Effector memory CD8-positive, alpha-beta T cell (primary cell): ENCODE results near the gene IL17RB.

ENCODE experiments used
- ATAC-seq: fragments of 150-1000 bp; cut with Tn5 transposase; replicated peaks from 2 replicates; pipeline ENCODE4 v1.10.0; 2021; ENCODE audit warnings: mild to moderate bottlenecking, moderate library complexity
- DNase-seq, 3 experiments: peaks; one replicate each; pipeline ENCODE4 v3.0.0; 2021
- H3K27ac Mint-ChIP-seq, 2 donors: one replicate each; pipeline ENCODE4 v1.8.0; 2022; ENCODE audit warnings: mild to moderate bottlenecking in 2 of 2, mixed read lengths in 2 of 2, moderate library complexity in 2 of 2
- H3K27me3 Mint-ChIP-seq, 2 donors: one replicate each; pipeline ENCODE4 v1.8.0; 2022; ENCODE audit warnings: mixed read lengths in 2 of 2
- H3K36me3 Mint-ChIP-seq: one replicate; pipeline ENCODE4 v1.8.0; 2022; ENCODE audit warnings: mild to moderate bottlenecking, moderate library complexity, mixed read lengths; ENCODE audit not compliant: insufficient read depth
- H3K4me1 Mint-ChIP-seq, 2 donors: one replicate each; pipeline ENCODE4 v1.8.0; 2022; ENCODE audit warnings: low read depth in 2 of 2, mixed read lengths in 2 of 2
- H3K4me3 Mint-ChIP-seq, 2 donors: one replicate each; pipeline ENCODE4 v1.8.0; 2022; ENCODE audit warnings: mild to moderate bottlenecking in 2 of 2, mixed read lengths in 2 of 2, moderate library complexity in 2 of 2
- H3K9me3 Mint-ChIP-seq, 2 donors: one replicate each; pipeline ENCODE4 v1.8.0; 2022; ENCODE audit warnings: mixed read lengths in 2 of 2

The IL17RB gene

DNA sequence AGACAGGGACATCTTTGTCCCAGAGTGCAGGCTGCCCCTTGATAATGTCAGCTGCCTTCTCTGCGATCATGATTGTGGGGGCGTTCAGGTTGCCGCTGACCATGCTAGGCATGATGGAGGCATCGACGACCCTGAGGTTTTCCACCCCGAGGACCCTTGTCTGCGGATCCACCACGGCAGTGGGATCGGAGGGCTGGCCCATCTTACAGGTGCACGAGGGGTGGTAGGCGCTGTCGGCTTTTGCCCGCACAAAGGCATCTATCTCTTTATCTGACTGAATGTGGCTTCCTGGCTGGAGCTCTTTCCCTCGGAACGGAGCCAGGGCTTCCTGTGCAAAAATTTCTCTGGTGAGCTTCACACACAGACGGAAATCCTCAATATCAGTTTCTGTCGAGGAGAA lies 28.6 kb upstream of the IL17RB start:
- no peaks in the 10 kb centered on the region for H3K9me3 Mint-ChIP-seq
- H3K27ac Mint-ChIP-seq, result peak overlapping the region in 1 of 2 donors; percentile 12
- peaks cover 0 to 5% of the 10 kb centered on the region in 2 donors for H3K4me1 Mint-ChIP-seq
- peaks cover 0 to 24% of the 10 kb centered on the region in 2 donors for H3K27me3 Mint-ChIP-seq
- H3K4me3 Mint-ChIP-seq, result peak overlapping the region in 1 of 2 donors; percentile 54
- no peak for DNase-seq
- peaks cover 3% of the 10 kb centered on the region for H3K36me3 Mint-ChIP-seq
- ATAC-seq, result no peak

- DNase-seq (no peak), ATAC-seq (no peak)
- H3K27me3 Mint-ChIP-seq, result peaks cover 0 to 24% of the 10 kb centered on the region in 2 donors
- H3K4me1 Mint-ChIP-seq, result peaks cover 0 to 5% of the 10 kb centered on the region in 2 donors
- H3K27ac Mint-ChIP-seq, result peak overlapping the region in 1 of 2 donors; percentile 12
- peaks cover 3% of the 10 kb centered on the region for H3K36me3 Mint-ChIP-seq
- no peaks in the 10 kb centered on the region for H3K9me3 Mint-ChIP-seq
- peak overlapping the region in 1 of 2 donors; percentile 54 for H3K4me3 Mint-ChIP-seq
These were observed 27.9 kb upstream of the IL17RB start for GRCh38 chr3:53818221-53819162.

GRCh38 chr3:53819163-53819868 lies 27.1 kb upstream of the IL17RB start:
- H3K27ac Mint-ChIP-seq, result no peak overlapping the region
- ATAC-seq (no peak), DNase-seq (no peak)
- H3K9me3 Mint-ChIP-seq, result no peaks in the 10 kb centered on the region
- H3K4me3 Mint-ChIP-seq, result no peak overlapping the region
- peaks cover 3% of the 10 kb centered on the region for H3K36me3 Mint-ChIP-seq
- H3K4me1 Mint-ChIP-seq, result peaks cover 0 to 5% of the 10 kb centered on the region in 2 donors
- peaks cover 0 to 29% of the 10 kb centered on the region in 2 donors for H3K27me3 Mint-ChIP-seq

GRCh38 chr3:53820084-53820483 lies 26.3 kb upstream of the IL17RB start:
- no peaks in the 10 kb centered on the region for H3K9me3 Mint-ChIP-seq
- ATAC-seq (no peak), DNase-seq (no peak)
- H3K27ac Mint-ChIP-seq, result no peak overlapping the region
- peaks cover 0 to 30% of the 10 kb centered on the region in 2 donors for H3K27me3 Mint-ChIP-seq
- peaks cover 0 to 5% of the 10 kb centered on the region in 2 donors for H3K4me1 Mint-ChIP-seq
- no peak overlapping the region for H3K4me3 Mint-ChIP-seq
- peaks cover 3% of the 10 kb centered on the region for H3K36me3 Mint-ChIP-seq

DNA sequence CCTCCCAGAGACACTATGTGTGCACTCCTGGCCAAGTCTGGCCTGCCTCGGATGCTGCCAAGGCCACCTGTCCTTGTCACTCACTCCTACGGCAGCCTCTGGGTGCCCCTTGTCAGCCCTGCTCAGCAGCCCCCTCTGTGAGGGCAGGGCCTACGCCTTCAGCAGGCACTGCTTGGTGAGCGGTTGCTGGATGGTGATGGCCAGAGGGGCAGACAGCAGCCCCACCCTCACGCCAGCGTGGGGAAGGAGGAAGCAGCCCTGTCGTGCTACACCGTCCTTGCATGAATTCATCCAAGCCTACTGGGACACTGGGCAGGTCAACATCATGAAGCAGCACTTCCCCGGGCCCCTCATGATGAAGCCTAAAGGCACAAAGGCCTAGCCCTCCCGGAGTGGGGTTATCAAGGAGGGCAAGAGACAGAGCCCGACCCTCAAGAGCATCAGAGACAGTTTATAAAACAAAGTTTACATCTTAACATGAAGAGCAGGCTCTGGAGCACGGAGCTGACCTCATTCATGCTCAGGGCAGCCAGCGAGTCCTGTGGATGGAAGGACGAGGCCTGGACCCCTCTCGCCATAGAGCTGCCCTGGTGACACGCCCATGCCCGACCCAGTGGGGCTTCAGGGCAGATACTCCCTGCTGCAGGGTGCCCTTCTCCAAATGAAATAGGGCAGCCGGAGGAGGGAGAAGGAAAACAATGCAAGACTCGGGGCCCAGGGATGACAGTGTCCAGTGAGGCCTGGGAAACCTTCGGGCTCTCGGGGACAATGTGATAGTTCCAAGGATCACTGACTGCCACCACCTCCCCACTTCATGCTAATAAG lies 25.4 kb upstream of the IL17RB start:
- H3K27me3 Mint-ChIP-seq, result peaks cover 0 to 30% of the 10 kb centered on the region in 2 donors
- DNase-seq (no peak), ATAC-seq (no peak)
- peaks cover 0 to 5% of the 10 kb centered on the region in 2 donors for H3K4me1 Mint-ChIP-seq
- H3K9me3 Mint-ChIP-seq, result no peaks in the 10 kb centered on the region
- no peak overlapping the region for H3K4me3 Mint-ChIP-seq
- H3K27ac Mint-ChIP-seq, result no peak overlapping the region
- H3K36me3 Mint-ChIP-seq, result peaks cover 3% of the 10 kb centered on the region

- Mint-ChIP-seq H3K27me3 (peaks cover 0 to 30% of the 10 kb centered on the region in 2 donors), H3K4me3 (no peak overlapping the region), H3K9me3 (no peaks in the 10 kb centered on the region), H3K27ac (no peak overlapping the region), H3K36me3 (peaks cover 2% of the 10 kb centered on the region), H3K4me1 (peaks cover 0 to 5% of the 10 kb centered on the region in 2 donors)
- DNase-seq (no peak), ATAC-seq (no peak)
These were observed 24.7 kb upstream of the IL17RB start for GRCh38 chr3:53821631-53822121.

GRCh38 chr3:53822331-53822741 lies 24.0 kb upstream of the IL17RB start:
- H3K36me3 Mint-ChIP-seq, result no peaks in the 10 kb centered on the region
- no peak overlapping the region for H3K27ac Mint-ChIP-seq
- peaks cover 0 to 27% of the 10 kb centered on the region in 2 donors for H3K27me3 Mint-ChIP-seq
- no peaks in the 10 kb centered on the region for H3K9me3 Mint-ChIP-seq
- no peak overlapping the region for H3K4me3 Mint-ChIP-seq
- DNase-seq (no peak), ATAC-seq (no peak)
- H3K4me1 Mint-ChIP-seq, result peaks cover 0 to 5% of the 10 kb centered on the region in 2 donors

DNA sequence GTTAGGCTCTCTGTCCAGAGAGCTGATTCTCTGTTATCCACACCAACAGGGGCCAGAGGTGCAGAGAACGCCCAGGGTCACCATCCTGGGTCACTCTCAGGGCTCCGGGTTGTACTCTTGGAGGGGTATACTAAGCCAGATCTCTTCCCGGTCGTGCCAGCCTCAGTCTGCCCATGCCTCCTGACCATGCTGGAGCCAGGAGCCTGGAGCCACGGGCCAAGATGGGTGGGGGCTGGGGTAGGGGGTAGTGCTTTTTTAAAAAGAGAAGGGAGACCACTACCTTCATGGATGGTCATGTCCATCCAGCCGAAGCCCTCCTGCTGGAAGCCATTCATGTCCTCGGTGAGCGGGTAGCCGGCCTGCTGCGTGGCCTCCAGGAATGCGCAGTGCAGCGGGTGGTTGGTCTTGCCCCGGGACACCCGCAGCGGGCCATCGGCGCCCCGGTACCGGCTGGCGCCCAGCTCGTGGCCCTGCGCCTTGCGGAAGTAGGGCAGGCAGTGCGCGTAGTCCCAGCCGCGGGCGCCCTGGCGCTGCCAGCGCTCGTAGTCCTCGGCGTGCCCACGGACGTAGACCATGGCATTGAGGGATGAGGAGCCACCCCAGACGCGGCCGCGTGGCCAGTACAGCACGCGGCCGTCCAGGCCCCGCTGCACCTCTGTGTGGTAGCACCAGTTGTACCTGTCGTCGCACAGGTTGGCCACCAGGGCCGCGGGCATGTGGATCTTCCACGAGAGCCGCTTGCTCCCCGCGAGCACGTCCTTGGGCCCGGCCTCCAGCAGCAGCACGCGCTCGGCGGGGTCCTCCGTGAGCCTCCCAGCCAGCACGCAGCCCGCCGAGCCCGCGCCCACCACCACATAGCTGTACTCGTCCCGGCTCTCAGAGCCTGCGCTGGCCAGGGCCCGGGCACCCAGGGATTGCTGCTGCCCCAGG lies 23.1 kb upstream of the IL17RB start:
- DNase-seq, result no peak
- Mint-ChIP-seq H3K27me3 (peaks cover 0 to 18% of the 10 kb centered on the region in 2 donors), H3K36me3 (no peaks in the 10 kb centered on the region), H3K4me1 (no peaks in the 10 kb centered on the region), H3K27ac (no peak overlapping the region), H3K9me3 (no peaks in the 10 kb centered on the region), H3K4me3 (no peak overlapping the region)
- no peak for ATAC-seq

DNA sequence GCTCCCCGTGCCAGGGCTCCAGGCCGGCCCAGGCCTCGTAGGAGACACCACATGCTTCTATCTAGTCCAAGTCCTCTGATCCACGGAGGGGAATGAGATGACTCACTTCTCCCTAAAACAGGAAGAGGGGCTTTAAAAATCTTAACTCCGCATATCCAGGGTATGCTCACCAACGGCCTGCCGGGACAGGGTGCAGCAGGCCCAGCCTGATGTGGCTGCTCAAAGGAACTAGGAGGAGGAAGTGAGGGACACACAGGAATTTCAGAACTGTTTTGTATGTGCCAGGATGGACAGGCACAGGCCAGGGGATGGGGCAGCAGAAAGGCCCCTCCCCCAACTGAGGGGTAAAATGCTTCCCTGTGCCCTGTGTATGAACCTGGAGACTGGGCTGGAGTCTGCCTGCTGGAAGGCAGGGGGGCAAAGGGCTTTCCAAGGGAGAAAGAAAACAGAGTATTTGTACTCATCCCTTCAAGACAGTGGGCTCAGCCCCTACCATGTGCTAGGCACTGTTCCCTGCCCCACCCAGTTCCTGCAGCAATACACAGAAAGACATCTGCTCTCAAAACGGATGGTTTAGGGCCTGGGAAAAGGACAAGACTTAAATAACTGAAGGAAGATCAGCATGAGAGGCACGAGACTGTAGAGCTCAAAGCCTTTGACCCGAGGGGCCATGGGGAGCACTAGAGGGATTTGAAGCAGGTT lies 22.3 kb upstream of the IL17RB start:
- Mint-ChIP-seq H3K27ac (no peak overlapping the region), H3K4me3 (no peak overlapping the region)
- no peak for ATAC-seq

GRCh38 chr3:53824795-53825194 lies 21.6 kb upstream of the IL17RB start:
- no peak for DNase-seq
- Mint-ChIP-seq H3K4me1 (no peaks in the 10 kb centered on the region), H3K9me3 (no peaks in the 10 kb centered on the region), H3K36me3 (no peaks in the 10 kb centered on the region), H3K27ac (no peak overlapping the region), H3K4me3 (no peak overlapping the region), H3K27me3 (peaks cover 0 to 9% of the 10 kb centered on the region in 2 donors)
- no peak for ATAC-seq

More for the DNA sequence above, 22.3 kb upstream of the IL17RB start:
- Mint-ChIP-seq H3K4me1 (no peaks in the 10 kb centered on the region), H3K27me3 (peaks cover 0 to 12% of the 10 kb centered on the region in 2 donors), H3K9me3 (no peaks in the 10 kb centered on the region), H3K36me3 (no peaks in the 10 kb centered on the region)
- DNase-seq, result no peak

DNA sequence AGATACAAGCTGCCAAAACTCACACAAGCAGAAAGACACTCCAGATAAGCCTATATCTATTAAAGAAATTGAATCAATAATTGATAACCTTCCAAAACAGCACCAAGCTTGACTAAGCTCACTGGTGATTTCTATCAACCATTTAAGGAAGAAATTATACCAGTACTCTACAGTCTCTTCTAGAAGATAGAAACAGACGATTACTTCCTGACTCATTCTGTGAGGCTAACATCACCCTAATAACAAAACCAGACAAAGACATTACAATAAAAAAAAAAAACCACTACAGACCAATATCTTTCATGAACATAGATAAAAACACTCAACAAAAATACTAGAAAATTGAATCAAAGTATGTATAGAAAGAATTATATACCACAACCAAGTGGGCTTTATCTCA lies 20.3 kb upstream of the IL17RB start:
- ATAC-seq (no peak), DNase-seq (no peak)
- H3K27ac Mint-ChIP-seq, result no peak overlapping the region
- no peaks in the 10 kb centered on the region for H3K36me3 Mint-ChIP-seq
- H3K9me3 Mint-ChIP-seq, result no peaks in the 10 kb centered on the region
- H3K4me3 Mint-ChIP-seq, result no peak overlapping the region
- no peaks in the 10 kb centered on the region for H3K4me1 Mint-ChIP-seq
- H3K27me3 Mint-ChIP-seq, result peaks cover 0 to 6% of the 10 kb centered on the region in 2 donors

- no peaks in the 10 kb centered on the region for H3K36me3 Mint-ChIP-seq
- DNase-seq (no peak), ATAC-seq (no peak)
- no peaks in the 10 kb centered on the region for H3K4me1 Mint-ChIP-seq
- no peak overlapping the region for H3K4me3 Mint-ChIP-seq
- H3K27ac Mint-ChIP-seq, result no peak overlapping the region
- H3K27me3 Mint-ChIP-seq, result peaks cover 0 to 6% of the 10 kb centered on the region in 2 donors
- H3K9me3 Mint-ChIP-seq, result no peaks in the 10 kb centered on the region
These were observed 17.8 kb upstream of the IL17RB start for GRCh38 chr3:53828581-53828980.
